Epithelial cell of proximal tubule (primary cell): ENCODE data around the gene HDAC2. TPM values are rescaled to one million over a fixed set of nuclear protein-coding genes. Genes with fewer than 3 reads are reported as not detected.

ENCODE experiments used
- DNase-seq: peaks from one replicate; pipeline ENCODE4 v3.0.0-alpha.2; 2011; ENCODE audit warnings: low read depth
- H3K4me3 ChIP-seq: 2 replicates; pipeline ENCODE4 v1.5.1; 2011; ENCODE audit warnings: low read depth, mild to moderate bottlenecking, low read length
- total RNA-seq: library from RNA; depleted of rRNA; stranded (reverse); fragments of >200 nt; gene quantifications from 2 replicates; pipeline ENCODE4 v1.2.3, GENCODE V29; 2015
- TF ChIP-seq, protein P1 (sequence below): conservative IDR thresholded peaks from 2 replicates; pipeline ENCODE4 v1.5.1; 2012; ENCODE audit warnings: low read depth, mild to moderate bottlenecking, low read length

The HDAC2 gene
- total RNA-seq, 1 donor from 2014 or later, result 95.5 TPM

DNA sequence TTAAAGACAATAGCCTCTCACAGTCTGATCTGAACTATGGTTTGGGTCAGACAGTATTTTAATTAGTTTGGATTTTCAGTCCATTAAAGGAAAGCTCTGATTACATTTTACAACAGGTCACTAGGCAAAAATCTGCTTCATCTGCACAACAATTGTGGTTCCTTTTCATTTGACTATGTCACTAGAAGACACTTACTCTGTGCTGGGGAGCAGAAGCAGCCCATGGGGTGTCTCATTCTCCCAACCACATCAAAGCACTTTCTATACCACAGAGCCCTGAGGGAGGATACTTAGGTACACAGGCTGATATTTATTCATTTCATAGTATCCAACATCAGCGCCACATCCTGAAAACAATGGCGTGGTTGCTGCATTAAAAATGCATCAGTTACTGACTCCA, 36.6 kb upstream of the HDAC2 start:
- TF ChIP-seq, protein P1, sequence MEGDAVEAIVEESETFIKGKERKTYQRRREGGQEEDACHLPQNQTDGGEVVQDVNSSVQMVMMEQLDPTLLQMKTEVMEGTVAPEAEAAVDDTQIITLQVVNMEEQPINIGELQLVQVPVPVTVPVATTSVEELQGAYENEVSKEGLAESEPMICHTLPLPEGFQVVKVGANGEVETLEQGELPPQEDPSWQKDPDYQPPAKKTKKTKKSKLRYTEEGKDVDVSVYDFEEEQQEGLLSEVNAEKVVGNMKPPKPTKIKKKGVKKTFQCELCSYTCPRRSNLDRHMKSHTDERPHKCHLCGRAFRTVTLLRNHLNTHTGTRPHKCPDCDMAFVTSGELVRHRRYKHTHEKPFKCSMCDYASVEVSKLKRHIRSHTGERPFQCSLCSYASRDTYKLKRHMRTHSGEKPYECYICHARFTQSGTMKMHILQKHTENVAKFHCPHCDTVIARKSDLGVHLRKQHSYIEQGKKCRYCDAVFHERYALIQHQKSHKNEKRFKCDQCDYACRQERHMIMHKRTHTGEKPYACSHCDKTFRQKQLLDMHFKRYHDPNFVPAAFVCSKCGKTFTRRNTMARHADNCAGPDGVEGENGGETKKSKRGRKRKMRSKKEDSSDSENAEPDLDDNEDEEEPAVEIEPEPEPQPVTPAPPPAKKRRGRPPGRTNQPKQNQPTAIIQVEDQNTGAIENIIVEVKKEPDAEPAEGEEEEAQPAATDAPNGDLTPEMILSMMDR, result no peak
- H3K4me3 ChIP-seq, result no peak overlapping the region
- no peak for DNase-seq

DNA sequence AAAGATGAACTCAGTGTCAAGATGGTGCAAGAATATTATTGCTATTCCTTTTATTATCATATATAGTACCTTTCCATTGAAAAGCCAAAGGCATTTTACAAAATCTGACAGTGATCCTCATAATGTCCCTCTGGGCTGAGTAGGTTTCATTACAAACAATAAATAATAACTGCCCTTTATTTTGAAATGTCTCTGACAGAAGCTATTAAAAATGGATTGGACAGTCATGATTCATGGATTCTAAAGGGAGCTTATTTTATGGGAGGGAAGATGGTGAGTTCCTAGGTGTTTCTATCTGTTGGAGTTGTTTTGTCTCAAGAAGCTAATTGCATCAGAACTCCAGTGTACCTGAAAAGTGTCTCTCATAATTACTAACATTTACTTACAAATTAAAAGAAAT, 30.4 kb upstream of the HDAC2 start:
- TF ChIP-seq, protein P1, result no peak
- H3K4me3 ChIP-seq, result no peak overlapping the region
- DNase-seq, result no peak

DNA sequence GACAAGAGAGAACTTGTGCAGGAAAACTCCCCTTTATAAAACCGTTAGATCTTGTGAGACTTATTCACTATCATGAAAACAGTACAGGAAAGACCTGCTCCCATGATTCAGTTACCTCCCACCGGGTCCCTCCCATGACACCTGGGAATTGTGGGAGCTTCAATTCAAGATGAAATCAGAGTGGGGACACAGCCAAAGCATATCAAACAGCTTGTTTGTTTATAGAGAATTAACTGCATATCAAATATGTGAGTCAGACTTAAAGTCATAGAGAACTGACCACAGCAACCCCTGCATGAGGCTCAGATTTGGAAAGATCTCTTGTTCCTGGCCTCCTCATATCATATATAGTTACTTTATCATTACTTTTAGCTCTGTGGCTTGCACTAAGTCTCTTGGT, 29.1 kb upstream of the HDAC2 start:
- TF ChIP-seq, protein P1, result no peak
- no peak overlapping the region for H3K4me3 ChIP-seq
- DNase-seq, result no peak

DNA sequence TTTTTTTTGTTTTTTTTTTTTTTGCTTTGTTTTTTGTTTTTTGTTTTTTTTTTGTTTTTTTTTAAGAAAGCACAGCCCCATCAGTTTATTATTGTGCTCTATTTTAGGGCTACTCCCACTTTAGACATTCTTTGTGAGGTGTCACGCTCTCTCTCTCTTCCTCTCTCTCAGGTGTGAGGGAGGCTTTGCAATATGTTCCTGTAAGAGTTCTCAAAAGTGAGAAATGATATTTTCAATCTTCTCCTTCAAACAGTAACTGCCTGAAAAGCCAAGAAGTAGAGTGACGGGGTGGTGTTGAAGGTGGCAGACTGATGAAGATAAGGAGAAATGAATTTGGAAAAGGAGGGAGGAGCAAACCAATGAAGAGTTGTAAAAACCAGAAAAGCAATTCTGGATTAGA, 28.3 kb upstream of the HDAC2 start:
- no peak overlapping the region for H3K4me3 ChIP-seq
- DNase-seq, result no peak
- TF ChIP-seq, protein P1, result no peak

DNA sequence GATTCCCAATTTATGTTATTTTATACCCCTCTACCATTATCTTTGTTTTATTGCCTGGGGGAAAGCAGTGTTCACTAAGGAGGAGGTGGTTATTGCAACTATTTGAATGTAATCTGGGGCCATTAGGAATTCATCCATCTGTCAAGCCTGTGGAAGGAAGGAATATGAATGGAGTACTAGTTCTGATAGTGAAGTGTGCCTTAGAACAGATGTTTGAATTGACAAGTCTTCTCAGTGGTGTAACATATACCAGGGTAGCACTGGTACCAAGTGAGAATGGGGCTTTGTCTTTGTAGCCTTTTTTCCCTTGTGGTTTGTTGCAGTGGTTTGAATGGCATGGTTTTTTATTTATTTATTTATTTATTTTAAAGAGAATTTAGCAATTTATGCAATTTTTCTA, 27.9 kb upstream of the HDAC2 start:
- TF ChIP-seq, protein P1, result no peak
- no peak for DNase-seq
- no peak overlapping the region for H3K4me3 ChIP-seq

DNA sequence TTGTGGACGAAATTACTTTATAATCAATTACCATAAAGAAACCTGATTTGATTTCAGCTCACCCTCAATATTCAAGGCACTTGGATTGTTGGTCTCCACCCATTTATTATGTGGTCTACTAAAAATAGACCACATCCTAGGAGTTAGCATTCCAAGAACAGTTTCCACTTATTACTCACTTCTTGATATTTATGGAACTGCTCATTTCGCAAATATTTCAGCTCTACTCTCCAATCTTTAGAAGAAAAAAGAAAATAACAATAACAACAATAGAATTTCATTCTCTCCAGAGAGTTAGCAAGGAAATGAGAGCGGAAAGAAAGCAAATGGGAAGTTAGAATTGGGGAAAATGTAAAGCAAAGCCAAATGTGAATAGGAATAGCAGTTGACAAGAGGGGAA, 26.2 kb upstream of the HDAC2 start:
- H3K4me3 ChIP-seq, result no peak overlapping the region
- TF ChIP-seq, protein P1, result no peak
- no peak for DNase-seq

DNA sequence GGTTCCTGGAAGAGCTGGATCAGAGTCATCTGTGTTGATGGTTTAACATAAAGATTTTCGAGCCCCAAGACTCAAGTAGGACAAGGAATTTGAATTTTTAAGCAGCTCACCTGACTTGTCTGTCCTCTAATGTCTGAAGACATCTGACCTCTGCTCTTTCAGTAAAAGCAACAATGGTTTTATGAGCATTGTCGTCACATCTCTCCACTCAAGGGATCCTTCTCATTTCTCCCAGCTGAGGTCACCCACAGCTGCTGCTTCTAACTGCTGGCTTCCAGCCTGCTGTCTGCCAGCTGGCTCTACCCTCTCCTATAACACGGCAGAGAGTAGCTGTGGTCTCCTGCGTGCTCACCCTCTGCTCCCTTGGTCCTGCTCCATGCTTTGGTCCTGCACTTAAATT, 24.7 kb upstream of the HDAC2 start:
- peak; percentile 60 for DNase-seq
- H3K4me3 ChIP-seq, result no peak overlapping the region
- TF ChIP-seq, protein P1, result no peak
